Measurements from ENCODE around the gene TRIO.

GRCh38 chr5:14158890-14159666 is 15.9 kb downstream of the TRIO start:
- TF ChIP-seq POU6F1 (CRISPR knock-in tag; IDR thresholded peaks at IDR 0.05; ENCODE audit: borderline replicate concordance, low read depth) (no peak), ESRRG (CRISPR knock-in tag; IDR thresholded peaks at IDR 0.05) (no peak), ARNTL (CRISPR knock-in tag; IDR thresholded peaks at IDR 0.05; ENCODE audit: borderline replicate concordance, low read depth) (no peak), ZNF8 (CRISPR knock-in tag; IDR thresholded peaks at IDR 0.05) (no peak)
